VCaP (cell line): ENCODE measurements around the gene VEPH1.
A peak's percentile ranks its signal among the peaks of the same experiment; 100 is the strongest.

Experiments
- H3K27ac ChIP-seq: fragments of 450-650 bp; 2 replicates; pipeline ENCODE4 v1.5.1; 2017
- CTCF ChIP-seq: fragments of 450-650 bp; conservative IDR thresholded peaks from 2 replicates; pipeline ENCODE4 v1.5.1; 2017; ENCODE audit warnings: mild to moderate bottlenecking, moderate library complexity

VEPH1 gene

DNA sequence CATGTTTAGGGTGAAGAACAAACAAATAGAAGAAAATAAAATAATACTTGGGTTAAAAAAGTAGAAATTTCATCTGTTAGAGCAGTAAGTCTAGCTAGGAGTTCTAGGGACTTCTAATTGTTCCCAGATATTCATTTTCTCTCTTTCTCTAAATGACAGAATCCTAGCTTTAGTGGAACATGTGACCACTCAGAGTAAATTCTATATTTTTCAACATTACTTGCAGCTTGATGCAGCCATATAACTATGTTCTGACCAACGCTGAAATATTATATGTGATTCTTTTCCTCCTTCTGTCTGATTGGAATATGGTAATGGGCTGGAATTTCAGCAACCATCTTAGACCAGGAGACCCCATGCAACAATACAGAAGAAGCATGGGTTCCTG is 58.4 kb downstream of the VEPH1 start:
- TF ChIP-seq CTCF: no peak
- H3K27ac ChIP-seq: no peak overlapping the region

- no peak for TF ChIP-seq CTCF
- no peak overlapping the region for H3K27ac ChIP-seq
These were observed 59.1 kb downstream of the VEPH1 start for GRCh38 chr3:157443905-157444796.

- no peak overlapping the region for H3K27ac ChIP-seq
- no peak for TF ChIP-seq CTCF
These were observed 60.5 kb downstream of the VEPH1 start for GRCh38 chr3:157442729-157443128.

GRCh38 chr3:157441102-157441624 is 62.1 kb downstream of the VEPH1 start:
- H3K27ac ChIP-seq: no peak overlapping the region
- no peak for TF ChIP-seq CTCF

GRCh38 chr3:157438194-157438730 is 65.0 kb downstream of the VEPH1 start:
- TF ChIP-seq CTCF: no peak
- peak overlapping the region; percentile 77 for H3K27ac ChIP-seq

DNA sequence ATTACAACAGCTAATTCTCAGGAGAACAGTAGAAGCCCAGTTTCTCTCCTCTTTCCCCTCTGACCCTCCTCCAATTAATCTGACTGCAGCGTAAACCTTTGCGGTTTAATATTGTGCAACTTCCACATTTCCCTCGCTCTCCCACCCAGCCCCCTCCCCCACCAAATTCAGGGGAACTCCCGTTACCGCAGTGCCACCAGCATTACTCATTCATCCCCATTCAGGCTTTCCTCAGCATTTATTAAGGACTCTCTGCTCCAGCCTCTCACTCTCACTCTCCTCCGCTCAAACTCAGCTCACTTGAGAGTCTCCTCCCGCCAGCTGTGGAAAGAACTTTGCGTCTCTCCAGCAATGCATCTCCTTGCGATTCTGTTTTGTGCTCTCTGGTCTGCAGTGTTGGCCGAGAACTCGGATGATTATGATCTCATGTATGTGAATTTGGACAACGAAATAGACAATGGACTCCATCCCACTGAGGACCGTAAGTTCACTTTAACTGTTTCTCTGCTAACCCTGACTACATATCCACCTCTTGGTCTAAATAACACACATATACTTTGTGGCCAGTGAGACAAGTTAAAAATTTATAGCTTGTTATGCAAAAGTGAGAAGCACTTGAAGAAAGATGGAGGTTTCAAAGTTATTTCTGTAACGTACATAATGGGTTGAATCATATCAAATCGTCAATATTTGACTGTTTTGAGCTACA is 66.5 kb downstream of the VEPH1 start, which contains the start of gene PTX3:
PTX3 (plus strand) TSS at position 268 of the 709 bp plus-strand sequence; CDS start at position 352, 84 bp downstream.
- peak within 1 kb of the TSS; percentile 77 for H3K27ac ChIP-seq
- TF ChIP-seq CTCF: no peak

GRCh38 chr3:157429708-157430107 is 73.5 kb downstream of the VEPH1 start:
- H3K27ac ChIP-seq: no peak overlapping the region
- TF ChIP-seq CTCF: no peak
